Hepatocyte (in vitro differentiated cells): ENCODE results near the gene SPATC1L. TPM values are rescaled to one million over a fixed set of nuclear protein-coding genes. Genes with fewer than 3 reads are reported as not detected.
A peak's percentile ranks its signal among the peaks of the same experiment; 100 is the strongest.

Experiments
- DNase-seq: peaks from one replicate; pipeline ENCODE4 v3.0.0-alpha.2; 2016; ENCODE audit warnings: low spot score
- H2AFZ ChIP-seq: fragments of 200-600 bp; sonication (generic); 2 replicates; pipeline ENCODE4 v1.6.0; 2016; ENCODE audit warnings: antibody characterized with exemption, mild to moderate bottlenecking
- H3K27ac ChIP-seq: fragments of 200-600 bp; sonication (generic); 2 replicates; pipeline ENCODE4 v1.5.1; 2016; ENCODE audit warnings: mild to moderate bottlenecking
- H3K27me3 ChIP-seq: fragments of 200-600 bp; sonication (generic); 2 replicates; pipeline ENCODE4 v1.6.1; 2016
- H3K36me3 ChIP-seq: fragments of 200-600 bp; sonication (generic); replicated peaks from 2 replicates; pipeline ENCODE4 v1.5.1; 2016; ENCODE audit warnings: low read depth; ENCODE audit not compliant: insufficient read depth
- H3K4me1 ChIP-seq: fragments of 200-600 bp; sonication (generic); 2 replicates; pipeline ENCODE4 v1.5.1; 2016; ENCODE audit warnings: mild to moderate bottlenecking, moderate library complexity; ENCODE audit not compliant: insufficient read depth
- H3K4me2 ChIP-seq: fragments of 200-600 bp; sonication (generic); 2 replicates; pipeline ENCODE4 v1.6.0; 2016
- H3K4me3 ChIP-seq: fragments of 200-600 bp; sonication (generic); 2 replicates; pipeline ENCODE4 v1.5.1; 2016; ENCODE audit warnings: mild to moderate bottlenecking
- H3K79me2 ChIP-seq: fragments of 200-600 bp; sonication (generic); 2 replicates; pipeline ENCODE4 v1.6.0; 2017; ENCODE audit warnings: mild to moderate bottlenecking
- H3K9me2 ChIP-seq: fragments of 200-600 bp; sonication (generic); replicated peaks from 2 replicates; pipeline ENCODE4 v1.6.0; 2017; ENCODE audit warnings: mild to moderate bottlenecking; ENCODE audit not compliant: insufficient read depth
- H3K9me3 ChIP-seq: fragments of 200-600 bp; sonication (generic); 2 replicates; pipeline ENCODE4 v1.5.1; 2016; ENCODE audit warnings: low read depth, mild to moderate bottlenecking
- H4K20me1 ChIP-seq: fragments of 200-600 bp; sonication (generic); 2 replicates; pipeline ENCODE4 v1.6.0; 2016; ENCODE audit warnings: mild to moderate bottlenecking; ENCODE audit not compliant: insufficient read depth, poor library complexity, severe bottlenecking
- EZH2 ChIP-seq: fragments of 200-600 bp; sonication (generic); IDR thresholded peaks from 2 replicates; pipeline ENCODE4 v1.6.1; 2016; ENCODE audit warnings: antibody characterized with exemption, mild to moderate bottlenecking, borderline replicate concordance
- EZH2phosphoT487 ChIP-seq: fragments of 200-600 bp; sonication (generic); IDR thresholded peaks from one replicate; pipeline ENCODE4 v1.6.1; 2018; ENCODE audit warnings: antibody characterized with exemption, mild to moderate bottlenecking, low read depth, moderate library complexity; ENCODE audit not compliant: unreplicated experiment, severe bottlenecking
- WGBS: methylation state at CpG from one replicate; pipeline ENCODE4 v1.1.6; 2016; ENCODE audit warnings: low lambda C conversion rate; ENCODE audit errors: missing lambda C conversion rate; 5-methylcytosine and 5-hydroxymethylcytosine counted together
- polyA plus RNA-seq: library from polyadenylated mRNA; unstranded; fragments of >200 nt; fragmentation: Nextera tagmentation; extraction: Ambion mirVana; gene quantifications from 2 replicates; pipeline ENCODE4 v1.2.1, GENCODE V29; 2016
- total RNA-seq: library from RNA; depleted of rRNA; stranded (reverse); fragments of >200 nt; gene quantifications from 2 replicates; pipeline ENCODE4 v1.2.3, GENCODE V29; 2014
- TF ChIP-seq, protein P1 (sequence below): fragments of 200-600 bp; sonication (generic); IDR thresholded peaks from 2 replicates; pipeline ENCODE4 v1.5.1; 2016; ENCODE audit warnings: antibody characterized with exemption, mild to moderate bottlenecking; ENCODE audit not compliant: poor library complexity

Gene SPATC1L
- total and polyA plus RNA-seq, 2 experiments from 2014 or later, result 10.1 to 24.2 TPM

GRCh38 chr21:46153247-46154154 is 30.8 kb downstream of the SPATC1L start:
- Histone ChIP-seq H3K27me3 (no peaks in the 10 kb centered on the region), H3K36me3 (no peaks in the 10 kb centered on the region), H3K9me2 (no peaks in the 10 kb centered on the region), H2AFZ (peak overlapping the region; percentile 66), H3K79me2 (no peaks in the 10 kb centered on the region), H4K20me1 (no peaks in the 10 kb centered on the region), H3K27ac (peak overlapping the region; percentile 69), H3K4me2 (peak overlapping the region; percentile 80), H3K4me3 (no peak overlapping the region), H3K9me3 (no peaks in the 10 kb centered on the region), H3K4me1 (peaks cover 5% of the 10 kb centered on the region)
- peak; percentile 82 for DNase-seq
- 28% methylated on average over 19 of the region's 33 CpGs for WGBS
- TF ChIP-seq, protein P1, sequence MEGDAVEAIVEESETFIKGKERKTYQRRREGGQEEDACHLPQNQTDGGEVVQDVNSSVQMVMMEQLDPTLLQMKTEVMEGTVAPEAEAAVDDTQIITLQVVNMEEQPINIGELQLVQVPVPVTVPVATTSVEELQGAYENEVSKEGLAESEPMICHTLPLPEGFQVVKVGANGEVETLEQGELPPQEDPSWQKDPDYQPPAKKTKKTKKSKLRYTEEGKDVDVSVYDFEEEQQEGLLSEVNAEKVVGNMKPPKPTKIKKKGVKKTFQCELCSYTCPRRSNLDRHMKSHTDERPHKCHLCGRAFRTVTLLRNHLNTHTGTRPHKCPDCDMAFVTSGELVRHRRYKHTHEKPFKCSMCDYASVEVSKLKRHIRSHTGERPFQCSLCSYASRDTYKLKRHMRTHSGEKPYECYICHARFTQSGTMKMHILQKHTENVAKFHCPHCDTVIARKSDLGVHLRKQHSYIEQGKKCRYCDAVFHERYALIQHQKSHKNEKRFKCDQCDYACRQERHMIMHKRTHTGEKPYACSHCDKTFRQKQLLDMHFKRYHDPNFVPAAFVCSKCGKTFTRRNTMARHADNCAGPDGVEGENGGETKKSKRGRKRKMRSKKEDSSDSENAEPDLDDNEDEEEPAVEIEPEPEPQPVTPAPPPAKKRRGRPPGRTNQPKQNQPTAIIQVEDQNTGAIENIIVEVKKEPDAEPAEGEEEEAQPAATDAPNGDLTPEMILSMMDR, result peak; percentile 79
- no peak for TF ChIP-seq EZH2

DNA sequence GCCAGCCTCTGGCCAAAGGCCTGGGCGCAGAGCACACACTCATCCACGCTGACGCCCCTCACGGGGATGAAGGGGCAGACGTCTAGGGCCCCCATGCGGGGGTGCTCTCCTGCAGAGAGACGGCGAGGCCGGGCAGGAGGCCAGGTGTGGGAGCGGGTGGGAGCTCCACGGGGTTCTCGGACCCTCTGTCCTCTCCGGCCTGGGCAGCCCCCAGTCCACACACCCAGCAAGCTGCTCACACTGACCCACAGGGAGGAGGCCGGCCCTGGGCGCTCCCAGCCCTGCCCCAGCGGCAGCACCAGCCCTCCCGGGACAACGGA is 31.4 kb downstream of the SPATC1L start:
- H3K27ac ChIP-seq, result no peak overlapping the region
- peaks cover 5% of the 10 kb centered on the region for H3K4me1 ChIP-seq
- H3K4me2 ChIP-seq, result peak overlapping the region; percentile 80
- H4K20me1 ChIP-seq, result no peaks in the 10 kb centered on the region
- TF ChIP-seq EZH2 (no peak), EZH2phosphoT487 (no peak)
- TF ChIP-seq, protein P1, result no peak
- H3K9me2 ChIP-seq, result no peaks in the 10 kb centered on the region
- H2AFZ ChIP-seq, result no peak overlapping the region
- no peak for DNase-seq
- H3K27me3 ChIP-seq, result no peaks in the 10 kb centered on the region
- WGBS, result 41% methylated on average over 11 of the region's 18 CpGs
- H3K36me3 ChIP-seq, result no peaks in the 10 kb centered on the region
- H3K9me3 ChIP-seq, result no peaks in the 10 kb centered on the region
- H3K79me2 ChIP-seq, result no peaks in the 10 kb centered on the region
- no peak overlapping the region for H3K4me3 ChIP-seq

GRCh38 chr21:46151989-46152926 is 32.0 kb downstream of the SPATC1L start:
- H3K79me2 ChIP-seq, result no peaks in the 10 kb centered on the region
- peak overlapping the region; percentile 80 for H3K4me2 ChIP-seq
- H3K27ac ChIP-seq, result no peak overlapping the region
- no peaks in the 10 kb centered on the region for H3K27me3 ChIP-seq
- H3K36me3 ChIP-seq, result no peaks in the 10 kb centered on the region
- H3K4me3 ChIP-seq, result no peak overlapping the region
- peaks cover 5% of the 10 kb centered on the region for H3K4me1 ChIP-seq
- WGBS, result 95% methylated on average over 45 of the region's 45 CpGs
- no peak for DNase-seq
- no peaks in the 10 kb centered on the region for H3K9me2 ChIP-seq
- TF ChIP-seq EZH2, result no peak
- TF ChIP-seq, protein P1, result no peak
- no peak for TF ChIP-seq EZH2phosphoT487
- no peaks in the 10 kb centered on the region for H3K9me3 ChIP-seq
- H2AFZ ChIP-seq, result no peak overlapping the region
- no peaks in the 10 kb centered on the region for H4K20me1 ChIP-seq
